ENCODE results near the gene CYBRD1. TPM values are rescaled to one million over a fixed set of nuclear protein-coding genes. Genes with fewer than 3 reads are reported as not detected.

The CYBRD1 gene
- total and polyA plus RNA-seq, 9 donors: 147 to 248 (median 191) TPM

- DNase-seq: no peak
- no peak overlapping the region for H3K4me3 ChIP-seq
- intact Hi-C loops (cut with DNase I): no loop called here
- H3K4me1 ChIP-seq (ENCODE audit: insufficient read depth): peaks cover 3% of the 10 kb centered on the region
- no peaks in the 10 kb centered on the region for H3K36me3 ChIP-seq
- H3K27ac ChIP-seq: no peak overlapping the region
- H3K27me3 ChIP-seq: no peaks in the 10 kb centered on the region
- 89 to 94% (median 91%) methylated on average over 4 of the region's 4 CpGs for WGBS, 3 donors
- no peaks in the 10 kb centered on the region for H3K9me3 ChIP-seq
- TF ChIP-seq CTCF (IDR thresholded peaks at IDR 0.05): no peak
Measured at GRCh38 chr2:171540437-171540836, 18.2 kb downstream of the CYBRD1 start.

GRCh38 chr2:171541202-171541887 lies 19.1 kb downstream of the CYBRD1 start:
- no peak overlapping the region for H3K27ac ChIP-seq
- H3K27me3 ChIP-seq: no peaks in the 10 kb centered on the region
- peaks cover under 1% of the 10 kb centered on the region for H3K4me1 ChIP-seq (ENCODE audit: insufficient read depth)
- 80 to 83% (median 81%) methylated on average over 6 of the region's 6 CpGs for WGBS, 3 donors
- H3K9me3 ChIP-seq: no peaks in the 10 kb centered on the region
- no peak overlapping the region for H3K4me3 ChIP-seq
- intact Hi-C loops (cut with DNase I): no loop called here
- DNase-seq: no peak
- H3K36me3 ChIP-seq: no peaks in the 10 kb centered on the region
- no peak for TF ChIP-seq EP300 (IDR thresholded peaks at IDR 0.05)
- TF ChIP-seq POLR2A (IDR thresholded peaks at IDR 0.05): no peak
- no peak for TF ChIP-seq CTCF (IDR thresholded peaks at IDR 0.05)

- no peak overlapping the region for H3K27ac ChIP-seq
- WGBS, 3 donors: 32 to 52% (median 41%) methylated on average over 1 of the region's 1 CpG
- no peaks in the 10 kb centered on the region for H3K4me1 ChIP-seq (ENCODE audit: insufficient read depth)
- H3K9me3 ChIP-seq: no peaks in the 10 kb centered on the region
- no peaks in the 10 kb centered on the region for H3K36me3 ChIP-seq
- intact Hi-C loops (cut with DNase I): no loop called here
- no peak for DNase-seq
- no peak for TF ChIP-seq EP300 (IDR thresholded peaks at IDR 0.05)
- TF ChIP-seq POLR2A (IDR thresholded peaks at IDR 0.05): no peak
- no peak for TF ChIP-seq CTCF (IDR thresholded peaks at IDR 0.05)
- H3K27me3 ChIP-seq: no peaks in the 10 kb centered on the region
- no peak overlapping the region for H3K4me3 ChIP-seq
Measured at GRCh38 chr2:171545086-171545485, 22.8 kb downstream of the CYBRD1 start.

- TF ChIP-seq EP300 (IDR thresholded peaks at IDR 0.05) (no peak), CTCF (IDR thresholded peaks at IDR 0.05) (no peak), POLR2A (IDR thresholded peaks at IDR 0.05) (no peak)
- Histone ChIP-seq H3K27me3 (no peaks in the 10 kb centered on the region), H3K4me1 (ENCODE audit: insufficient read depth) (no peaks in the 10 kb centered on the region), H3K4me3 (no peak overlapping the region), H3K9me3 (no peaks in the 10 kb centered on the region), H3K36me3 (no peaks in the 10 kb centered on the region), H3K27ac (no peak overlapping the region)
- DNase-seq: no peak
- intact Hi-C loops (cut with DNase I): no loop called here
Measured at GRCh38 chr2:171547256-171547655, 25.0 kb downstream of the CYBRD1 start.

All from ovary (tissue), 9 donors.